HCT116 (cell line): ENCODE measurements around the gene ZNF584. TPM values are rescaled to one million over a fixed set of nuclear protein-coding genes. Genes with fewer than 3 reads are reported as not detected.

Experiments
- ATAC-seq: fragments of 200-7000 bp; cut with Tn5 transposase; 2 replicates; pipeline ENCODE4 v1.9.1; 2020; ENCODE audit warnings: mild to moderate bottlenecking, moderate library complexity
- BruUV-seq: library from RNA; stranded (reverse); fragments of 400-500 nt; replicated peaks from 2 replicates; lab custom pipeline; 2021; lab: Mats Ljungman, UMichigan
- CTCF ChIA-PET: fragments of 300-600 bp; sonication (Branson Sonifier 250); formaldehyde crosslinking; loops from one replicate; lab custom pipeline; 2021; ENCODE audit warnings: antibody characterized with exemption; lab: Charles Lee
- POLR2A ChIA-PET: fragments of 300-600, 350-600 bp; sonication (Branson Sonifier 250); formaldehyde crosslinking; loops from one replicate; lab custom pipeline; 2021; ENCODE audit warnings: antibody characterized with exemption; lab: Charles Lee
- RAD21 ChIA-PET, 2 experiments: fragments of 300-600 bp; sonication (Branson Sonifier 250); formaldehyde crosslinking; loops; one replicate each; lab custom pipeline; 2023; ENCODE audit warnings: low total read pairs in 2 of 2; ENCODE audit not compliant: uncharacterized antibody in 2 of 2, unreplicated experiment in 2 of 2, low non-redundant PET in 1 of 2; lab: Charles Lee
- DNase-seq: peaks from one replicate; pipeline ENCODE4 v3.0.0-alpha.2; 2010; ENCODE audit warnings: low read depth, low spot score
- H2AFZ ChIP-seq: fragments of 200-600 bp; shearing (Covaris generic), sonication (generic); 2 replicates; pipeline ENCODE4 v1.6.1; 2017; ENCODE audit warnings: low read depth, mixed run types, mixed read lengths, antibody characterized with exemption, low read length; ENCODE audit not compliant: poor library complexity, severe bottlenecking
- H3K27ac ChIP-seq: 2 replicates; pipeline ENCODE4 v1.5.1; 2012; ENCODE audit warnings: low read depth, low read length
- H3K27me3 ChIP-seq: fragments of 200-600 bp; sonication (generic); 2 replicates; pipeline ENCODE4 v1.6.1; 2016; ENCODE audit warnings: mixed run types, low read length, mixed read lengths; ENCODE audit not compliant: insufficient read depth
- H3K36me3 ChIP-seq, 2 experiments: fragments of 200-500 bp in 1 of 2; fragments of 200-600 bp in 1 of 2; sonication (Bioruptor generic) in 1 of 2; sonication (generic) in 1 of 2; 2 replicates each; pipeline versions ENCODE4 v1.5.1 to v1.6.1; 2014 to 2016; ENCODE audit warnings: low read length in 2 of 2, inconsistent platforms in 1 of 2, mixed read lengths in 1 of 2, mixed run types in 1 of 2; ENCODE audit not compliant: insufficient read depth in 2 of 2, control insufficient read depth in 1 of 2
- H3K4me1 ChIP-seq, 2 experiments: fragments of 200-600 bp in 1 of 2; sonication (generic) in 1 of 2; 2 replicates each; pipeline versions ENCODE4 v1.5.1 to v1.6.1; 2012 to 2017; ENCODE audit warnings: low read length in 2 of 2, inconsistent platforms in 1 of 2, mild to moderate bottlenecking in 1 of 2, mixed read lengths in 1 of 2, mixed run types in 1 of 2, moderate library complexity in 1 of 2; ENCODE audit not compliant: insufficient read depth in 2 of 2, control insufficient read depth in 1 of 2
- H3K4me2 ChIP-seq: fragments of 200-600 bp; sonication (generic); 2 replicates; pipeline ENCODE4 v1.6.1; 2017; ENCODE audit warnings: mixed run types, low read length, mixed read lengths
- H3K4me3 ChIP-seq, 2 experiments: fragments of 200-600 bp in 1 of 2; sonication (generic) in 1 of 2; replicated peaks in 1 of 2; 2 replicates each; pipeline ENCODE4 v1.5.1; 2011 to 2016; ENCODE audit warnings: low read length in 2 of 2, control low read depth in 1 of 2, low read depth in 1 of 2, mild to moderate bottlenecking in 1 of 2, mixed read lengths in 1 of 2, mixed run types in 1 of 2
- H3K79me2 ChIP-seq: fragments of 200-600 bp; sonication (generic); 2 replicates; pipeline ENCODE4 v1.6.1; 2017; ENCODE audit warnings: mild to moderate bottlenecking, mixed run types, low read length, moderate library complexity, mixed read lengths; ENCODE audit not compliant: insufficient read depth
- H3K9ac ChIP-seq: fragments of 200-600 bp; sonication (generic); 2 replicates; pipeline ENCODE4 v1.6.1; 2016; ENCODE audit warnings: low read length, mixed read lengths
- H3K9me2 ChIP-seq: fragments of 200-600 bp; sonication (generic), shearing (Covaris generic); 2 replicates; pipeline ENCODE4 v1.6.1; 2017; ENCODE audit warnings: mixed run types, mild to moderate bottlenecking, moderate library complexity; ENCODE audit not compliant: insufficient read depth
- H3K9me3 ChIP-seq, 2 experiments: fragments of 200-500 bp in 1 of 2; fragments of 200-600 bp in 1 of 2; sonication (Bioruptor generic) in 1 of 2; sonication (generic) in 1 of 2; 2 replicates each; pipeline ENCODE4 v1.6.1; 2014 to 2017; ENCODE audit warnings: low read length in 2 of 2, mixed read lengths in 2 of 2, inconsistent platforms in 1 of 2, low read depth in 1 of 2, mild to moderate bottlenecking in 1 of 2, mixed run types in 1 of 2, moderate library complexity in 1 of 2; ENCODE audit not compliant: control insufficient read depth in 1 of 2, insufficient read depth in 1 of 2
- H4K20me1 ChIP-seq: fragments of 200-600 bp; sonication (generic), shearing (Covaris generic); 2 replicates; pipeline ENCODE4 v1.6.1; 2017; ENCODE audit warnings: mixed run types, mild to moderate bottlenecking, moderate library complexity; ENCODE audit not compliant: insufficient read depth
- CEBPB ChIP-seq: IDR thresholded peaks from 2 replicates; pipeline ENCODE4 v1.6.1; 2012; ENCODE audit warnings: low read depth
- EGR1 ChIP-seq: IDR thresholded peaks from 2 replicates; pipeline ENCODE4 v1.6.1; 2012; ENCODE audit warnings: low read depth
- ELF1 ChIP-seq: IDR thresholded peaks from 2 replicates; pipeline ENCODE4 v1.6.1; 2012; ENCODE audit warnings: low read depth, borderline replicate concordance
- EZH2phosphoT487 ChIP-seq: fragments of 200-600 bp; IDR thresholded peaks from 2 replicates; pipeline ENCODE4 v1.6.1; 2018; ENCODE audit warnings: antibody characterized with exemption, borderline replicate concordance
- FOSL1 ChIP-seq: IDR thresholded peaks from 2 replicates; pipeline ENCODE4 v1.6.1; 2012; ENCODE audit warnings: low read depth
- JUND ChIP-seq: IDR thresholded peaks from 2 replicates; pipeline ENCODE4 v1.6.1; 2012
- POLR2A ChIP-seq: IDR thresholded peaks from 2 replicates; pipeline ENCODE4 v1.7.0; 2011; ENCODE audit warnings: borderline replicate concordance; ENCODE audit not compliant: insufficient read depth, insufficient read length; ENCODE audit errors: extremely low read depth
- RAD21 ChIP-seq: IDR thresholded peaks from 2 replicates; pipeline ENCODE4 v1.6.1; 2012; ENCODE audit warnings: low read depth, mild to moderate bottlenecking
- SP1 ChIP-seq: IDR thresholded peaks from 2 replicates; pipeline ENCODE4 v1.6.1; 2012; ENCODE audit warnings: low read depth
- TCF7L2 ChIP-seq: IDR thresholded peaks from 2 replicates; pipeline ENCODE4 v1.7.0; 2011; ENCODE audit warnings: borderline replicate concordance, inconsistent platforms; ENCODE audit not compliant: insufficient read depth, insufficient read length; ENCODE audit errors: extremely low read depth
- ZBTB33 ChIP-seq: IDR thresholded peaks from 2 replicates; pipeline ENCODE4 v1.6.1; 2011; ENCODE audit warnings: mild to moderate bottlenecking, low read length, moderate library complexity; ENCODE audit not compliant: insufficient replicate concordance; ENCODE audit errors: extremely low read depth
- ZFX ChIP-seq: fragments of 450-650 bp; IDR thresholded peaks from 2 replicates; pipeline ENCODE4 v1.6.1; 2017
- ZNF274 ChIP-seq: fragments of 200-500 bp; sonication (Bioruptor generic); IDR thresholded peaks from 2 replicates; pipeline ENCODE4 v1.6.1; 2014; ENCODE audit warnings: mild to moderate bottlenecking, low read depth, low read length, inconsistent platforms
- intact Hi-C: fragments of 100-400 bp; cut with micrococcal nuclease; formaldehyde crosslinking; loops from 2 replicates; pipeline ENCODE4 v1.10.0; 2022
- total RNA-seq: library from RNA; stranded (reverse); gene quantifications from one replicate; pipeline ENCODE4 v1.2.1, GENCODE V29; 2021; ENCODE audit not compliant: unreplicated experiment
- TF ChIP-seq, protein P1 (sequence below): IDR thresholded peaks from 2 replicates; pipeline ENCODE4 v1.6.1; 2012

The ZNF584 gene
- total RNA-seq, 1 experiment from 2014 or later, result 25.8 TPM

DNA sequence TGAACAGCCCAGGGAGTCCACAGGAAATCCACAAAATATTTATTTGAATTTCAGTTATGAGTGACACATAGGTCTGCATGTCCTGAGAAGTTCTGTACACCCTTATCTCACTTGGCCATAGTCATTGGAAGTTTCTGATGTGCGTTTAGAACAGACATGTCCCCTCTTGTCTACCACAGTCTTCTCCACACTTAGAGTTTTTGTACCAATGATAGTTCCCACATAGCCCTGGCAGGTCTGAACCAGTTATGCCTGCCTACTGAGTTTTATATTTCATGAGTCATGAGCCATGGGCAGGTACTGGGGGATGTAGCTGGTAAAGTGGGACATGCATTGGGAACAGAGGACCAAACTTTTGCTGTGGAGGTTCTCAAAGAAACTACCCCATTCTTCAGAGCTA is 20.2 kb downstream of the ZNF584 start:
- Histone ChIP-seq H3K27ac (no peak overlapping the region), H3K36me3 (peaks cover 0 to 5% of the 10 kb centered on the region in 2 experiments; a peak in 1 of 4 replicates), H3K4me2 (no peak overlapping the region), H3K27me3 (no peaks in the 10 kb centered on the region), H4K20me1 (no peaks in the 10 kb centered on the region), H3K4me3 (no peak overlapping the region), H3K79me2 (no peaks in the 10 kb centered on the region), H3K9me2 (no peaks in the 10 kb centered on the region), H3K4me1 (no peaks in the 10 kb centered on the region), H2AFZ (no peak overlapping the region), H3K9ac (no peak overlapping the region), H3K9me3 (peaks cover 7 to 19% of the 10 kb centered on the region in 2 experiments; a peak in 2 of 4 replicates)
- ChIA-PET RAD21 (no interaction called here), POLR2A (no interaction called here), CTCF (no interaction called here)
- intact Hi-C loops, result no loop called here
- BruUV-seq, result no TSS peak
- TF ChIP-seq ZNF274 (no peak), POLR2A (no peak), FOSL1 (no peak), ZFX (no peak), ZBTB33 (no peak), SP1 (no peak), ELF1 (no peak), TCF7L2 (no peak), RAD21 (no peak), JUND (no peak), EZH2phosphoT487 (no peak), CEBPB (no peak), EGR1 (no peak)
- TF ChIP-seq, protein P1, sequence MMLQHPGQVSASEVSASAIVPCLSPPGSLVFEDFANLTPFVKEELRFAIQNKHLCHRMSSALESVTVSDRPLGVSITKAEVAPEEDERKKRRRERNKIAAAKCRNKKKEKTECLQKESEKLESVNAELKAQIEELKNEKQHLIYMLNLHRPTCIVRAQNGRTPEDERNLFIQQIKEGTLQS, result no peak
- ATAC-seq, result no peak
- DNase-seq, result no peak
